Choroid plexus epithelial cell (primary cell): Measurements from ENCODE around the gene LDLRAD1.
"Not testable (repeated sequence)": the region's sequence is repeated elsewhere in the genome, so short reads cannot be mapped to it uniquely, and the experiment has no call there.

Experiments used
- DNase-seq: peaks from one replicate; pipeline ENCODE4 v3.0.0-alpha.2; 2010; ENCODE audit warnings: low read depth
- H3K4me3 ChIP-seq: 2 replicates; pipeline ENCODE4 v1.5.1; 2011; ENCODE audit warnings: low read depth, mild to moderate bottlenecking, control low read depth, low read length, moderate library complexity
- CTCF ChIP-seq: conservative IDR thresholded peaks from 2 replicates; pipeline ENCODE4 v1.5.1; 2011; ENCODE audit warnings: low read depth, mild to moderate bottlenecking, control low read depth, inconsistent platforms, low read length, moderate library complexity

LDLRAD1 gene

GRCh38 chr1:54002544-54003248, 15.3 kb downstream of the LDLRAD1 start:
- no peak for DNase-seq
- TF ChIP-seq CTCF, result no peak
- no peak overlapping the region for H3K4me3 ChIP-seq

GRCh38 chr1:54001591-54001990, 16.4 kb downstream of the LDLRAD1 start:
- H3K4me3 ChIP-seq, result no peak overlapping the region
- no peak for DNase-seq
- no peak for TF ChIP-seq CTCF

GRCh38 chr1:53999920-54000319, 18.1 kb downstream of the LDLRAD1 start:
- TF ChIP-seq CTCF, result no peak
- no peak overlapping the region for H3K4me3 ChIP-seq

GRCh38 chr1:53998223-53998622, 19.8 kb downstream of the LDLRAD1 start:
- H3K4me3 ChIP-seq, result no peak overlapping the region
- DNase-seq, result no peak
- TF ChIP-seq CTCF, result no peak

More at GRCh38 chr1:53999920-54000319, 18.1 kb downstream of the LDLRAD1 start:
- DNase-seq, result no peak

- no peak for TF ChIP-seq CTCF
- DNase-seq, result no peak
- no peak overlapping the region for H3K4me3 ChIP-seq
Measured at GRCh38 chr1:53995683-53996082, 22.3 kb downstream of the LDLRAD1 start.

GRCh38 chr1:53994516-53994915, 23.5 kb downstream of the LDLRAD1 start:
- not testable (repeated sequence) for H3K4me3 ChIP-seq, DNase-seq

GRCh38 chr1:53992085-53992874, 25.7 kb downstream of the LDLRAD1 start:
- peak; percentile 64 for TF ChIP-seq CTCF
- no peak overlapping the region for H3K4me3 ChIP-seq
- peak; percentile 47 for DNase-seq
